ENCODE data around the gene CLDN14. TPM values are rescaled to one million over a fixed set of nuclear protein-coding genes. Genes with fewer than 3 reads are reported as not detected.

CLDN14 gene
- total RNA-seq, 1 donor from 2014 or later = 0.58 TPM

DNA sequence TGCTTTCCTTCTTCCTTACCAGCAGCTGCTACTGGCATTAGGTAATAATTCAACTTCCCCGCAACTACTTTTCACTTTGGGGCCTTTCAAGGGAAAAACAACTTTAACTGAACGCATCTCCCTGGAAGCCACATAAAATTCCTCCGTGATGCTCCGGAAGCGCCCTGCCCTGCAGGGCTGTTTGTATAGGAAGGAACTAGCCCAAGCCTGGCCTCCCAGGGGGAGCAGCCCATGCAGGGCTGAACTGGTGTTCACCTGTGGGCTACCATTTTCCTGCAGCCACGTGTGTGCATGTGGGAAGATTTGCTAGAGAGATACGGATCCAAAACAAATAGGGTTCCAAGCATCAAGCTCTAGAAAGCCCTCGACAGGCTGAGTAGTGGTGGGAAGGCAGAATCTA is 14.4 kb downstream of the CLDN14 start:
- TF ChIP-seq CTCF (IDR thresholded peaks at IDR 0.05) = no peak
- CTCF ChIA-PET = no interaction called here
- no peak overlapping the region for H3K27ac Mint-ChIP-seq
- DNase-seq (no peak), ATAC-seq (ENCODE audit: low read depth) (no peak)
- no peaks in the 10 kb centered on the region for H3K36me3 Mint-ChIP-seq (ENCODE audit: low read depth)
- H3K4me1 Mint-ChIP-seq = no peaks in the 10 kb centered on the region
- POLR2A ChIA-PET = no interaction called here
- H3K9me3 Mint-ChIP-seq = no peaks in the 10 kb centered on the region
- H3K27me3 Mint-ChIP-seq = no peaks in the 10 kb centered on the region
- intact Hi-C loops (cut with micrococcal nuclease) = no loop called here
- no peak overlapping the region for H3K4me3 Mint-ChIP-seq

DNA sequence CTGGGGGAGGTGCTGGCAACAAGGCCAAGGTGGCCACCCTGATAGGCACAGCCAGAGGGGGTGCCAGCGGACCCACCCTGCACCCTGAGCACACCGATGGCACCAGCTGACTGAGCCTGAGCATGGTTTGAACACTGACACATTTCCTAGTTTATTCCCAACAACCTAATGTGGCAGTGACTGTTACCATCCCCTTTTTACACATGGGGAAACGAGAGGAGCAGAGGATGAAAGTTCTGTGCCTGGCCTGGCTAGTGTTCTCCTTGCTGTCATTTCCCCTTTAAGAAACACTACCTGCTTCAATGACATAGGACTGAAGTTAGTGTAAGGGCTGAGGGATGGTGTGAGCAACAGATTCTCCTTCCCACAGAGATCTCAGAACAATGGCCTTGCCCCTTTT is 15.3 kb downstream of the CLDN14 start:
- no peaks in the 10 kb centered on the region for H3K36me3 Mint-ChIP-seq (ENCODE audit: low read depth)
- intact Hi-C loops (cut with micrococcal nuclease) = no loop called here
- DNase-seq (no peak), ATAC-seq (ENCODE audit: low read depth) (no peak)
- ChIA-PET CTCF (no interaction called here), POLR2A (no interaction called here)
- no peaks in the 10 kb centered on the region for H3K27me3 Mint-ChIP-seq
- no peaks in the 10 kb centered on the region for H3K4me1 Mint-ChIP-seq
- no peaks in the 10 kb centered on the region for H3K9me3 Mint-ChIP-seq
- no peak overlapping the region for H3K27ac Mint-ChIP-seq
- no peak for TF ChIP-seq CTCF (IDR thresholded peaks at IDR 0.05)
- H3K4me3 Mint-ChIP-seq = no peak overlapping the region

- ChIA-PET POLR2A (no interaction called here), CTCF (no interaction called here)
- intact Hi-C loops (cut with micrococcal nuclease) = no loop called here
- H3K9me3 Mint-ChIP-seq = no peaks in the 10 kb centered on the region
- H3K36me3 Mint-ChIP-seq (ENCODE audit: low read depth) = no peaks in the 10 kb centered on the region
- H3K27ac Mint-ChIP-seq = no peak overlapping the region
- ATAC-seq (ENCODE audit: low read depth) = no peak
- DNase-seq = no peak
- no peaks in the 10 kb centered on the region for H3K4me1 Mint-ChIP-seq
- no peak overlapping the region for H3K4me3 Mint-ChIP-seq
- no peak for TF ChIP-seq CTCF (IDR thresholded peaks at IDR 0.05)
- no peaks in the 10 kb centered on the region for H3K27me3 Mint-ChIP-seq
Observed at GRCh38 chr21:36463991-36464390, 15.9 kb downstream of the CLDN14 start.

GRCh38 chr21:36463204-36463603 is 16.7 kb downstream of the CLDN14 start:
- POLR2A ChIA-PET = no interaction called here
- Mint-ChIP-seq H3K27me3 (no peaks in the 10 kb centered on the region), H3K4me3 (no peak overlapping the region), H3K9me3 (no peaks in the 10 kb centered on the region), H3K27ac (no peak overlapping the region), H3K4me1 (no peaks in the 10 kb centered on the region), H3K36me3 (ENCODE audit: low read depth) (no peaks in the 10 kb centered on the region)
- ATAC-seq (ENCODE audit: low read depth) = no peak
- no peak for DNase-seq
- intact Hi-C loops (cut with micrococcal nuclease) = no loop called here
- TF ChIP-seq CTCF (IDR thresholded peaks at IDR 0.05) = no peak
- CTCF ChIA-PET = no interaction called here

- Mint-ChIP-seq H3K9me3 (no peaks in the 10 kb centered on the region), H3K4me3 (no peak overlapping the region), H3K27ac (no peak overlapping the region), H3K27me3 (no peaks in the 10 kb centered on the region), H3K4me1 (no peaks in the 10 kb centered on the region), H3K36me3 (ENCODE audit: low read depth) (no peaks in the 10 kb centered on the region)
- DNase-seq = no peak
- intact Hi-C loops (cut with micrococcal nuclease) = no loop called here
- no peak for TF ChIP-seq CTCF (IDR thresholded peaks at IDR 0.05)
- ATAC-seq (ENCODE audit: low read depth) = no peak
- ChIA-PET CTCF (no interaction called here), POLR2A (no interaction called here)
Observed at GRCh38 chr21:36461918-36462486, 17.9 kb downstream of the CLDN14 start.

All from activated B cell treated with CpG ODN at 0.5 μM for 24 hours (primary cell).